ENCODE data around the gene CCK. TPM values are rescaled to one million over a fixed set of nuclear protein-coding genes. Genes with fewer than 3 reads are reported as not detected.
A peak's percentile ranks its signal among the peaks of the same experiment; 100 is the strongest.

Gene CCK
- total RNA-seq, 3 donors from 2014 or later = 0.98 to 11.1 TPM; not detected in 1

- intact Hi-C loops (cut with DNase I, micrococcal nuclease) = no loop called here
- TF ChIP-seq CTCF (IDR thresholded peaks at IDR 0.05) = no peak
- DNase-seq = no peak
- H3K9me3 ChIP-seq = no peaks in the 10 kb centered on the region
- no peak overlapping the region for H3K4me3 ChIP-seq
- no peaks in the 10 kb centered on the region for H3K4me1 ChIP-seq (ENCODE audit: low read depth)
- H3K36me3 ChIP-seq (ENCODE audit: low read depth) = no peaks in the 10 kb centered on the region
- ATAC-seq = no peak
Observed at GRCh38 chr3:42224178-42224577, 41.8 kb downstream of the CCK start.

GRCh38 chr3:42222942-42223693 lies 42.9 kb downstream of the CCK start:
- no peak overlapping the region for H3K4me3 ChIP-seq
- no peaks in the 10 kb centered on the region for H3K4me1 ChIP-seq (ENCODE audit: low read depth)
- H3K36me3 ChIP-seq (ENCODE audit: low read depth) = no peaks in the 10 kb centered on the region
- intact Hi-C loops (cut with DNase I, micrococcal nuclease) = no loop called here
- no peak for ATAC-seq
- no peak for DNase-seq
- H3K9me3 ChIP-seq = no peaks in the 10 kb centered on the region
- no peak for TF ChIP-seq CTCF (IDR thresholded peaks at IDR 0.05)

- Histone ChIP-seq H3K9me3 (no peaks in the 10 kb centered on the region), H3K4me1 (ENCODE audit: low read depth) (no peaks in the 10 kb centered on the region), H3K4me3 (no peak overlapping the region), H3K36me3 (ENCODE audit: low read depth) (no peaks in the 10 kb centered on the region)
- no peak for DNase-seq
- intact Hi-C loops (cut with DNase I, micrococcal nuclease) = no loop called here
- TF ChIP-seq CTCF (IDR thresholded peaks at IDR 0.05) = no peak
- ATAC-seq = no peak
Observed at GRCh38 chr3:42220436-42221121, 45.4 kb downstream of the CCK start.

- no peak for TF ChIP-seq CTCF (IDR thresholded peaks at IDR 0.05)
- ATAC-seq (no peak), DNase-seq (no peak)
- Histone ChIP-seq H3K4me1 (ENCODE audit: low read depth) (no peaks in the 10 kb centered on the region), H3K4me3 (no peak overlapping the region), H3K9me3 (no peaks in the 10 kb centered on the region), H3K36me3 (ENCODE audit: low read depth) (no peaks in the 10 kb centered on the region)
- intact Hi-C loops (cut with DNase I, micrococcal nuclease) = no loop called here
Observed at GRCh38 chr3:42216931-42217333, 49.1 kb downstream of the CCK start.

- ATAC-seq = peak; percentile 14
- intact Hi-C loops (cut with DNase I, micrococcal nuclease) = no loop called here
- Histone ChIP-seq H3K9me3 (no peaks in the 10 kb centered on the region), H3K4me1 (ENCODE audit: low read depth) (no peaks in the 10 kb centered on the region), H3K4me3 (no peak overlapping the region), H3K36me3 (ENCODE audit: low read depth) (no peaks in the 10 kb centered on the region)
- no peak for TF ChIP-seq CTCF (IDR thresholded peaks at IDR 0.05)
- no peak for DNase-seq
Observed at GRCh38 chr3:42216302-42216701, 49.7 kb downstream of the CCK start.
